Mucosa of descending colon (tissue), 3 donors: Measurements from ENCODE around the gene CMTM8. TPM values are rescaled to one million over a fixed set of nuclear protein-coding genes. Genes with fewer than 3 reads are reported as not detected.
"Not testable (repeated sequence)": the region's sequence is repeated elsewhere in the genome, so short reads cannot be mapped to it uniquely, and the experiment has no call there.

Experiments
- ATAC-seq: fragments of 200-7000 bp; cut with Tn5 transposase; one replicate; pipeline ENCODE4 v1.9.1; 2020; ENCODE audit warnings: mild to moderate bottlenecking, moderate library complexity
- DNase-seq, 3 donors: peaks; one replicate each; pipeline ENCODE4 v3.0.0-alpha.2; 2020
- H3K36me3 ChIP-seq: fragments of 200-600 bp; one replicate; pipeline ENCODE4 v1.8.0; 2021; ENCODE audit warnings: low read depth, mild to moderate bottlenecking
- H3K4me1 ChIP-seq: fragments of 200-600 bp; one replicate; pipeline ENCODE4 v1.8.0; 2021; ENCODE audit warnings: low read depth, mild to moderate bottlenecking
- H3K4me3 ChIP-seq: fragments of 200-600 bp; one replicate; pipeline ENCODE4 v1.8.0; 2021; ENCODE audit warnings: mild to moderate bottlenecking
- H3K9me3 ChIP-seq: fragments of 200-600 bp; one replicate; pipeline ENCODE4 v1.8.0; 2021; ENCODE audit warnings: mild to moderate bottlenecking
- CTCF ChIP-seq: fragments of 200-600 bp; IDR thresholded peaks from one replicate; pipeline ENCODE4 v1.8.0; 2022; ENCODE audit warnings: antibody characterized with exemption, mild to moderate bottlenecking
- intact Hi-C, 2 donors: fragments of 100-400 bp; cut with DNase I in 1 of 2; cut with micrococcal nuclease in 1 of 2; formaldehyde crosslinking; loops; one replicate each; pipeline versions ENCODE4 v1.11.0 to v1.11.1; 2022; cut with DNase I, micrococcal nuclease
- long read RNA-seq, 2 donors: library from polyadenylated mRNA; unstranded; transcript quantifications; one replicate each; pipeline ENCODE4 v2.0.0, GENCODE V29; 2019 to 2021
- total RNA-seq, 3 donors: library from RNA; stranded (reverse); fragmentation: NEBNext Ultra II Directional in 2 of 3; extraction: Animal tissue kit (Norgen Biotek cat#: 25700) in 2 of 3; gene quantifications; one replicate each; pipeline versions ENCODE4 v1.2.1 to v1.2.4, GENCODE V29; 2021 to 2023
- donor health status: DM: no; HTN: no; CAD: no; lungs with moderate emphysema.
- donor health status: DM: no; HTN: no; CAD: no.
- donor health status: DM: no; HTN: yes; CAD: no.

The CMTM8 gene
- total RNA-seq, result 10 to 100 TPM in 1 of 3 donors, 1 to 10 TPM in 2; 3.5 to 10.5 (median 8.4) TPM
- long read RNA-seq, donor 1, transcript CMTM8-201 (4 exons, 1,174 nt), result major isoform, 6 of 6 reads
- long read RNA-seq, donor 1, partial matches to known transcripts, result 0 of 6 reads
- long read RNA-seq, donor 1, other reads (novel, unspliced or antisense), result 0 of 6 reads
- long read RNA-seq, donor 2, partial matches to known transcripts, result 0 of 4 reads
- long read RNA-seq, donor 2, other reads (novel, unspliced or antisense), result 2 of 4 reads

DNA sequence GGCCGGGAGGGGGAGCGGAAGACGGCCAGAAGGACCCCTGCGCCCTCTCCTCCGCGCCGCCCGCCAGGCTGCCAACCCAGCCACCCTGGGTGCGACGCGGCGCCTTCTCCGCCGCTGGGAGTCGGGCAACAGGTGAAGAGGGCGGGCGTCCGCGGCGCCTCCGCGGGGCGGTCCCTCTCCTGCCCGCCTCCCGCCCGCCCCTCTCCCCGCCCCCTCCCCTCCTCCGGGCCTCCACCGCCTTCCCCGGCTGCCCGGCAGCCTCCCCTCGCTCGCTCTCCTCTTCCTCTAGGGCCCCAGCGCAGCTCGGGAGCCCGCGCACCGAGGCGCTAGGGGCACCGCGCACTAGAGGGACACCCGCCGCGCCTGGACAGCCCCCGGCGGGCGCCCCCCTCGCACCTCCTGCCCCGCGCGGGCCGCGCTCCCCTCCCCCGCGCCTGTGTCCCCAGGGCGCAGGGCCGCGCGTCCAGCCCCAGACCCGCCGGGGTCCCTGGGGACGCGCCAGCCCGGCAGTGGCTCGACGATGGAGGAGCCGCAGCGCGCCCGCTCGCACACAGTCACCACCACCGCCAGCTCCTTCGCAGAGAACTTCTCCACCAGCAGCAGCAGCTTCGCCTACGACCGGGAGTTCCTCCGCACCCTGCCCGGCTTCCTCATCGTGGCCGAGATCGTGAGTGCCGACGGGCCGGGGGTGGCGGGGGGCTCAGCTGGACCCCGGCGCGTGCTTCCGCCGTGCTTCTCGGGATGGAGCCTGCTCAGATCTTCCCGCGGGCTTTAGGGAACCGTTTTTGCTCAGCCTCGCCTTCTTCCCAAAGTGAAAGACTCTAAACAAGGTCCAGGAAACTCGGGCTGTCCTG is at the start of gene CMTM8:
TSS of gene CMTM8 (plus strand) at position 228 of the 854 bp plus-strand sequence. CDS start at position 521, 293 bp downstream.
- Histone ChIP-seq H3K9me3 (no peaks in the 10 kb centered on the region), H3K4me1 (no peaks in the 10 kb centered on the region), H3K36me3 (no peaks in the 10 kb centered on the region), H3K4me3 (peak within 1 kb of the TSS; percentile 60)
- peak; percentile 93 for ATAC-seq
- peak; percentile 76 to 84 (median 78) for DNase-seq
- intact Hi-C loops, result no loop called here
- TF ChIP-seq CTCF, result no peak

GRCh38 chr3:32189693-32190092 is 48.8 kb upstream of the CMTM8 start:
- intact Hi-C loops, result no loop called here
- no peak for DNase-seq
- no peaks in the 10 kb centered on the region for H3K36me3 ChIP-seq
- no peaks in the 10 kb centered on the region for H3K9me3 ChIP-seq
- no peak for ATAC-seq
- H3K4me3 ChIP-seq, result no peak overlapping the region
- TF ChIP-seq CTCF, result no peak
- H3K4me1 ChIP-seq, result no peaks in the 10 kb centered on the region

GRCh38 chr3:32190556-32190955 is 47.9 kb upstream of the CMTM8 start:
- H3K4me3 ChIP-seq, ATAC-seq, intact Hi-C loops, H3K9me3 ChIP-seq, H3K36me3 ChIP-seq, DNase-seq, H3K4me1 ChIP-seq: not testable (repeated sequence)

DNA sequence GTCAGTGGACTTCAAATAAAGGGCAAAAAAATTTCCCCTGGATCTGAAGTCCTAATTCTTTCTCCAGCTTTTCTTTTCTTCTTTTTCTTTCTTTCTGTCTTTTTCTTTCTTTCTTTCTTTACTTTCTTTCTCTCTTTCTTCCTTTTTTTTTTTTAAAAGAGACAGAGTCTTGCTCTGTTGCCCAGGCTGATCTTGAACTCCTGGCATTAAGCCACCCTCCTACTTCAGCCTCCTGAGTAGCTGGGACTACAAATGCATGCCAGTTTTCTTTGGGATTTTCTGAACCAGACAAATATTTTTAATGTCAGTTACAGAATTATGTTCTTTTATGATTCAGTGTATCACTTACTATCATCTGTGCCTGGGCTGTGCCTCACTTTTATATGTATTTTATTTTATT is 45.4 kb upstream of the CMTM8 start:
- Histone ChIP-seq H3K4me3 (no peak overlapping the region), H3K36me3 (no peaks in the 10 kb centered on the region), H3K4me1 (no peaks in the 10 kb centered on the region), H3K9me3 (no peaks in the 10 kb centered on the region)
- ATAC-seq, result no peak
- TF ChIP-seq CTCF, result no peak
- intact Hi-C loops, result no loop called here
- no peak for DNase-seq

DNA sequence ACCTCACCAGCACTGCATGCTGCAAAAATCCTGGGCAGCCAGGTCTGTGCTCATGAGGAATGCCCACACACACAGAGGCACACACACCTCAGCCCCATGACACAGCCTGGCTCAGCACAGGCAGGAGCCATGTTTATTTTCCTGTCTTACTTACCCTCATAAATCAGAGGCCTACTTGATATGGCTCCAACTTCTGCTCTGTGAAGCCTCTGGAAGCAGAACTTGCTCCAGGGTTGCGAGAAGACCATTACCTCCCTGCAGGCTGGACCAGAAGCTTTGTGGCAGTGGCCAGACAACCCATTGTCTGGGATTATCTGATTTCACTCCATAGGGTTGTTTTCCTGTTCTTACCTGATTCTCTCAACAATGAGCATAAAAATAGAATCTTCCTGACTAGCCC is 43.8 kb upstream of the CMTM8 start:
- ATAC-seq, result peak; percentile 41
- Histone ChIP-seq H3K9me3 (no peaks in the 10 kb centered on the region), H3K36me3 (no peaks in the 10 kb centered on the region), H3K4me1 (no peaks in the 10 kb centered on the region), H3K4me3 (no peak overlapping the region)
- intact Hi-C loops, result no loop called here
- no peak for TF ChIP-seq CTCF
- DNase-seq, result no peak

DNA sequence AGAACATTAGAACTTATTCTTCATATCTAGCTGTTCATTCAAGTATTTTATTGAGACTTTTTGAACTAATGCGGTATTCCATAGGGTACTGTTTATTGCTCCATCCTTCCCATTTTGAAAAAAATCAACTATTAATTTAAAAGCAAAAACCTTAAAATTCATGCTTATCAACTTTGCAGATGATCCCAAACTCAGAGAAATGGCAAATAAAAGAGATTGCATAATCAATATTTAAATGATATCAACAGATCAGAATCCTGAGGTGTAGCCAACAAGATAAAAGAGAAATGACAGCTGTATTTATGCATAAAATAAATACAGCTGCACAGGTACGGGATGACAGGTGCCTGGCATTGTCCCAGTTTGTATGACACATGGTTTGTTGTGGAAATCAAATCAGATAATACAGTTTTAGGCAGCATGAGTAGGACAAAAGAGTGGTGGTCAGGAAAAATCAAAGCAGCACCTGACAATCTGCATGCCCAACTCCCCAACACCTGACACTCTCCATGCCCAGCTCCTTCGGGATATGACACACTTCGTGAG is 42.4 kb upstream of the CMTM8 start:
- Histone ChIP-seq H3K36me3 (no peaks in the 10 kb centered on the region), H3K9me3 (no peaks in the 10 kb centered on the region), H3K4me1 (no peaks in the 10 kb centered on the region), H3K4me3 (no peak overlapping the region)
- peak; percentile 18 for ATAC-seq
- intact Hi-C loops, result no loop called here
- DNase-seq, result no peak
- TF ChIP-seq CTCF, result no peak
